GM23248 (cell line): ENCODE data around the gene ERBB4.

ENCODE experiments used
- EZH2 ChIP-seq: fragments of 200-600 bp; sonication (generic); IDR thresholded peaks from 2 replicates; pipeline ENCODE4 v1.6.1; 2018; ENCODE audit warnings: antibody characterized with exemption, mild to moderate bottlenecking; ENCODE audit not compliant: insufficient read depth, poor library complexity, severe bottlenecking
- EZH2phosphoT487 ChIP-seq: fragments of 200-600 bp; sonication (generic); IDR thresholded peaks from 2 replicates; pipeline ENCODE4 v1.6.1; 2018; ENCODE audit warnings: antibody characterized with exemption, moderate library complexity, mild to moderate bottlenecking, low read depth; ENCODE audit not compliant: insufficient read depth

DNA sequence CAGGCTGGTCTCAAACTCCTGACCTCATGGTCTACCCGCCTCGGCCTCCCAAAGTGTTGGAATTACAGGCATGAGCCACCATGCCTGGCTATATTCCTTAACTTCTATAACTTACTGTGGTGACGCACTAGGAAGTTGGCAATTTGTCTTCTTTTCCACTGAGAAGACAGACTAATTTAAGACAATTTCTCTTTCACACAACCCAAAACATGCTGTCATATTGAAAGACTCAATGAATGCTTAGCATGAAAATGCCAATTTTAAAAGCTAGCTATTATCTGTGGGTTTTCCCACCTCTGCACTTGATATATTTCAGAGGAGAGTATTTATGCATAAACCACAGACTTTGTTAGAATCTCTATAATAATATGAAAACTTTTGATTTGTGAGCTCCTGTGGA is 84.5 kb downstream of the ERBB4 start:
- TF ChIP-seq EZH2phosphoT487 (no peak), EZH2 (no peak)
